Hepatocyte (in vitro differentiated cells): ENCODE data around the gene DAPK2.

Experiments
- CTCF ChIP-seq: fragments of 200-600 bp; sonication (generic); IDR thresholded peaks from 2 replicates; pipeline ENCODE4 v1.5.1; 2016; ENCODE audit warnings: antibody characterized with exemption, mild to moderate bottlenecking; ENCODE audit not compliant: poor library complexity
- EZH2 ChIP-seq: fragments of 200-600 bp; sonication (generic); IDR thresholded peaks from 2 replicates; pipeline ENCODE4 v1.6.1; 2016; ENCODE audit warnings: antibody characterized with exemption, mild to moderate bottlenecking, borderline replicate concordance
- EZH2phosphoT487 ChIP-seq: fragments of 200-600 bp; sonication (generic); IDR thresholded peaks from one replicate; pipeline ENCODE4 v1.6.1; 2018; ENCODE audit warnings: antibody characterized with exemption, mild to moderate bottlenecking, low read depth, moderate library complexity; ENCODE audit not compliant: unreplicated experiment, severe bottlenecking

GRCh38 chr15:63986185-63986680, 60.1 kb downstream of the DAPK2 start:
- TF ChIP-seq CTCF (no peak), EZH2phosphoT487 (no peak), EZH2 (no peak)
